Left lung (tissue), 10 donors: ENCODE measurements around the gene NDUFAF8. TPM values are rescaled to one million over a fixed set of nuclear protein-coding genes. Genes with fewer than 3 reads are reported as not detected.

Experiments used
- ATAC-seq: fragments of 200-7000 bp; cut with Tn5 transposase; one replicate; pipeline ENCODE4 v1.9.1; 2020; ENCODE audit warnings: moderate library complexity
- DNase-seq, 4 donors: peaks; one replicate each; pipeline ENCODE4 v3.0.0-alpha.2; 2013 to 2020
- H3K27ac ChIP-seq, 2 donors: fragments of 200-600 bp; sonication (generic) in 1 of 2; one replicate each; pipeline versions ENCODE4 v1.5.0 to v1.8.0; 2020 to 2021
- H3K27me3 ChIP-seq, 2 donors: fragments of 200-600 bp; sonication (generic) in 1 of 2; one replicate each; pipeline versions ENCODE4 v1.5.0 to v1.8.0; 2020 to 2021
- H3K36me3 ChIP-seq, 2 donors: fragments of 200-600 bp; sonication (generic) in 1 of 2; one replicate each; pipeline versions ENCODE4 v1.5.0 to v1.8.0; 2020 to 2021
- H3K4me1 ChIP-seq, 2 donors: fragments of 200-600 bp; one replicate each; pipeline ENCODE4 v1.8.0; 2021
- H3K4me3 ChIP-seq, 2 donors: fragments of 200-600 bp; sonication (generic) in 1 of 2; one replicate each; pipeline versions ENCODE4 v1.5.0 to v1.8.0; 2020 to 2021; ENCODE audit warnings: mild to moderate bottlenecking in 1 of 2
- H3K9me3 ChIP-seq, 2 donors: fragments of 200-600 bp; sonication (generic) in 1 of 2; one replicate each; pipeline versions ENCODE4 v1.5.0 to v1.8.0; 2020 to 2021
- CTCF ChIP-seq, 2 donors: fragments of 200-600 bp; sonication (generic) in 1 of 2; IDR thresholded peaks; one replicate each; pipeline versions ENCODE4 v1.5.0 to v1.8.0; 2021; ENCODE audit warnings: antibody characterized with exemption in 2 of 2
- intact Hi-C, 2 donors: fragments of 100-400 bp; cut with DNase I; formaldehyde crosslinking; loops; one replicate each; pipeline versions ENCODE4 v1.11.2 to v1.14.2; 2022
- polyA plus RNA-seq, 6 donors: library from polyadenylated mRNA; unstranded; fragments of 120-200 nt; gene quantifications; one replicate each; pipeline ENCODE4 v1.2.1, GENCODE V29; 2013; ENCODE audit not compliant: insufficient read length in 6 of 6
- total RNA-seq, 2 donors: library from RNA; stranded (reverse); fragmentation: NEBNext Ultra II Directional; extraction: Animal tissue kit (Norgen Biotek cat#: 25700); gene quantifications; one replicate each; pipeline ENCODE4 v1.2.1, GENCODE V29; 2021
- donor health status: DM: no; HTN: yes; CAD: no.
- donor health status: DM: no; HTN: no; CAD: no.

Gene NDUFAF8
- total and polyA plus RNA-seq, 8 donors: 27.5 to 48.0 (median 39.1) TPM

- Histone ChIP-seq H3K27ac (no peak overlapping the region), H3K4me3 (no peak overlapping the region), H3K36me3 (peaks cover 0 to 43% of the 10 kb centered on the region in 2 donors), H3K9me3 (no peaks in the 10 kb centered on the region), H3K4me1 (no peaks in the 10 kb centered on the region), H3K27me3 (no peaks in the 10 kb centered on the region)
- intact Hi-C loops: no loop called here
- TF ChIP-seq CTCF (IDR thresholded peaks at IDR 0.05): no peak
- DNase-seq (no peak), ATAC-seq (no peak)
Measured at GRCh38 chr17:81191116-81191515, 48.0 kb upstream of the NDUFAF8 start.

GRCh38 chr17:81191646-81192045 lies 47.5 kb upstream of the NDUFAF8 start:
- Histone ChIP-seq H3K27ac (no peak overlapping the region), H3K27me3 (no peaks in the 10 kb centered on the region), H3K4me3 (no peak overlapping the region), H3K36me3 (peaks cover 0 to 49% of the 10 kb centered on the region in 2 donors), H3K9me3 (no peaks in the 10 kb centered on the region), H3K4me1 (peaks cover 0 to 2% of the 10 kb centered on the region in 2 donors)
- ATAC-seq: no peak
- TF ChIP-seq CTCF (IDR thresholded peaks at IDR 0.05): no peak
- DNase-seq: no peak
- intact Hi-C loops: no loop called here

- no peak for TF ChIP-seq CTCF (IDR thresholded peaks at IDR 0.05)
- H3K27ac ChIP-seq: no peak overlapping the region
- DNase-seq (peak in 1 of 4 donors; percentile 63), ATAC-seq (no peak)
- no peaks in the 10 kb centered on the region for H3K9me3 ChIP-seq
- no peaks in the 10 kb centered on the region for H3K27me3 ChIP-seq
- peaks cover 0 to 3% of the 10 kb centered on the region in 2 donors for H3K4me1 ChIP-seq
- intact Hi-C loops: no loop called here
- H3K36me3 ChIP-seq: peaks cover 0 to 52% of the 10 kb centered on the region in 2 donors
- H3K4me3 ChIP-seq: no peak overlapping the region
Measured at GRCh38 chr17:81192386-81193050, 46.6 kb upstream of the NDUFAF8 start.

GRCh38 chr17:81193051-81193410 lies 46.1 kb upstream of the NDUFAF8 start:
- Histone ChIP-seq H3K9me3 (no peaks in the 10 kb centered on the region), H3K27me3 (no peaks in the 10 kb centered on the region), H3K4me1 (peaks cover 0 to 3% of the 10 kb centered on the region in 2 donors), H3K27ac (no peak overlapping the region), H3K36me3 (peaks cover 0 to 57% of the 10 kb centered on the region in 2 donors), H3K4me3 (no peak overlapping the region)
- intact Hi-C loops: no loop called here
- no peak for TF ChIP-seq CTCF (IDR thresholded peaks at IDR 0.05)
- ATAC-seq (no peak), DNase-seq (peak in 1 of 4 donors; percentile 70)

GRCh38 chr17:81193470-81194224 lies 45.5 kb upstream of the NDUFAF8 start:
- peaks cover 0 to 57% of the 10 kb centered on the region in 2 donors for H3K36me3 ChIP-seq
- intact Hi-C loops: no loop called here
- peak in 1 of 4 donors; percentile 75 for DNase-seq
- no peak for TF ChIP-seq CTCF (IDR thresholded peaks at IDR 0.05)
- H3K9me3 ChIP-seq: no peaks in the 10 kb centered on the region
- ATAC-seq: no peak
- no peak overlapping the region for H3K4me3 ChIP-seq
- H3K27me3 ChIP-seq: no peaks in the 10 kb centered on the region
- no peak overlapping the region for H3K27ac ChIP-seq
- H3K4me1 ChIP-seq: peaks cover 0 to 3% of the 10 kb centered on the region in 2 donors
